Gastroesophageal sphincter (tissue), 4 donors: ENCODE measurements around the gene GIMAP8. TPM values are rescaled to one million over a fixed set of nuclear protein-coding genes. Genes with fewer than 3 reads are reported as not detected.

Experiments
- ATAC-seq: fragments of 150-250 bp; one replicate; pipeline ENCODE4 v1.9.1; 2016; ENCODE audit warnings: mild to moderate bottlenecking, moderate library complexity
- H3K27ac ChIP-seq, 4 donors: fragments of 200-600 bp; sonication (generic) in 3 of 4; 1 replicate in 3 of 4; 2 replicates in 1 of 4; pipeline ENCODE4 v1.5.1; 2016 to 2019
- H3K27me3 ChIP-seq: fragments of 200-600 bp; sonication (generic); one replicate; pipeline ENCODE4 v1.5.1; 2019
- H3K36me3 ChIP-seq, 2 donors: fragments of 200-600 bp; sonication (generic); one replicate each; pipeline ENCODE4 v1.5.1; 2019; ENCODE audit warnings: control low read depth in 1 of 2
- H3K4me1 ChIP-seq, 3 donors: fragments of 200-600 bp; sonication (generic); 1 replicate in 2 of 3; 2 replicates in 1 of 3; pipeline ENCODE4 v1.5.1; 2016 to 2019; ENCODE audit warnings: control low read depth in 2 of 3
- H3K4me3 ChIP-seq, 2 donors: fragments of 200-600 bp; sonication (generic); one replicate each; pipeline ENCODE4 v1.5.1; 2019; ENCODE audit warnings: mild to moderate bottlenecking in 1 of 2, moderate library complexity in 1 of 2
- H3K9me3 ChIP-seq, 3 donors: fragments of 200-600 bp; sonication (generic); one replicate each; pipeline ENCODE4 v1.5.1; 2017 to 2019; ENCODE audit warnings: control low read depth in 2 of 3
- CTCF ChIP-seq, 4 experiments: fragments of 200-600 bp in 2 of 4; fragments of 450-650 bp in 2 of 4; sonication (generic) in 1 of 4; IDR thresholded peaks; one replicate each; pipeline ENCODE4 v1.5.1; 2017 to 2019; ENCODE audit warnings: antibody characterized with exemption in 4 of 4, mild to moderate bottlenecking in 2 of 4, moderate library complexity in 2 of 4
- EP300 ChIP-seq: sonication (generic); formaldehyde crosslinking; IDR thresholded peaks from one replicate; pipeline ENCODE4 v1.6.1; 2017; ENCODE audit warnings: antibody characterized with exemption, mild to moderate bottlenecking
- POLR2A ChIP-seq, 2 donors: fragments of 450-650 bp; IDR thresholded peaks; one replicate each; pipeline ENCODE4 v1.6.1; 2017; ENCODE audit warnings: antibody characterized with exemption in 2 of 2, mild to moderate bottlenecking in 2 of 2, moderate library complexity in 1 of 2
- POLR2AphosphoS5 ChIP-seq: sonication (generic); formaldehyde crosslinking; IDR thresholded peaks from one replicate; pipeline ENCODE4 v1.6.1; 2017; ENCODE audit warnings: antibody characterized with exemption
- WGBS, 2 donors: methylation state at CpG; one replicate each; pipeline ENCODE4 v1.1.5; 2018; ENCODE audit warnings: low coverage in 1 of 2; 5-methylcytosine and 5-hydroxymethylcytosine counted together
- total RNA-seq, 4 donors: library from RNA; depleted of rRNA; stranded (reverse); fragments of >200 nt; gene quantifications; one replicate each; pipeline ENCODE4 v1.1.0, GENCODE V29; 2016

GIMAP8 gene
- total RNA-seq, 4 donors from 2014 or later, result 6.1 to 19.1 (median 12.5) TPM

DNA sequence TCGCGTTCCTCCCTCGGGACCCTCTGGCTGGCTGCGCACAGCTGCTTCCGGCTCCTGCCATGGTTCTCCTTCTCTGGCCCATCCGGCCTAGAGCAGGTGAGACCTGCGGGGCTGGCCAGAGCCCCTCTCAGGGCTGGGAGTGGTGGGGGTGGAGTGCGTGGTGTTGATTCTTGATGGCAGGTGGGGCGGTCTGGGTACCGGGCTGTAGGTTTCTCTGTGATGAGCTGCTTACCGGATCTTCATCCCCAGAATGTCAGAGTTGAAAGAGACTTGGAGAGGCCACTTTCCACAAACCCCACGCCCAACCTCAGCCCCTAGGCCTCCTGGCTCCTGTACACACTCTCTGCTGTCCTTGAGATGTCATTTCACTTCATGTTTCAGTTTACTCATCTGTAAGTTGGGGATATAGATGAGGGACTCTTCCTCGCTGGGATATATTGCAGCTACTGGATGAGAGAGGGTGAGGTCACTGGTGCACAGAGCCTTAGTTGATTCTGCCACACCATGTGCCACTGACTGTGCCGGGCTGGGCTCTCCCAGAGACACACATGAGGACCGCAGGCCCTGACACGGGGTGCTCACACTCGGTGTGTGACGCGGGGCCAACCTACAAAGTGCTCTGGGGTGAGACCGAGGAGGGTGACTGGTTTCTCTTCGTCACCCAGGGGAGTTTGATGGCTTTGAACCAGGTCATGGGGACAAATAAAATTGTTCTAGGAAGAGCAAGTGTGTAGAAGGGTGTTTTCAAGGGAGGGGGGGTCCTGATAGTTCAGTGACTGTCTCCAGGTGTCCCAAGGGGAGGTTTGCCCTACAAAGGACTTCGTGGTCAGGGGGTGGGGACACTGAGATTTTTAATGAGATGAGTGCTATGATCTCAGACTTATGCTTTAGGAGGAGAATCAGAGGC is 41.8 kb upstream of the GIMAP8 start:
- ATAC-seq, result no peak
- no peak overlapping the region for H3K4me3 ChIP-seq
- H3K27ac ChIP-seq, result peak overlapping the region in 2 of 4 donors; percentile 10 to 31
- peaks cover 0 to 34% (median 16%) of the 10 kb centered on the region in 3 donors for H3K4me1 ChIP-seq
- WGBS, 2 donors, result 54 to 90% methylated on average over 2 to 3 of the region's 22 CpGs
- TF ChIP-seq POLR2A (IDR thresholded peaks at IDR 0.05), result no peak
- no peak for TF ChIP-seq POLR2AphosphoS5
- TF ChIP-seq EP300, result no peak
- no peak for TF ChIP-seq CTCF (IDR thresholded peaks at IDR 0.05)
- H3K36me3 ChIP-seq, result peaks cover 0 to 42% of the 10 kb centered on the region in 2 donors
- H3K9me3 ChIP-seq, result no peaks in the 10 kb centered on the region
- no peaks in the 10 kb centered on the region for H3K27me3 ChIP-seq

GRCh38 chr7:150409300-150410030 is 41.0 kb upstream of the GIMAP8 start:
- 72% methylated on average over 4 of the region's 10 CpGs; no CpG with 5 or more reads in 1 of the 2 donors for WGBS, 2 donors
- H3K27ac ChIP-seq, result peak overlapping the region in 1 of 4 donors; percentile 13
- peaks cover 0 to 42% of the 10 kb centered on the region in 2 donors for H3K36me3 ChIP-seq
- H3K27me3 ChIP-seq, result no peaks in the 10 kb centered on the region
- no peak for ATAC-seq
- no peak overlapping the region for H3K4me3 ChIP-seq
- no peak for TF ChIP-seq EP300
- H3K4me1 ChIP-seq, result peaks cover 0 to 26% (median 10%) of the 10 kb centered on the region in 3 donors
- H3K9me3 ChIP-seq, result no peaks in the 10 kb centered on the region

DNA sequence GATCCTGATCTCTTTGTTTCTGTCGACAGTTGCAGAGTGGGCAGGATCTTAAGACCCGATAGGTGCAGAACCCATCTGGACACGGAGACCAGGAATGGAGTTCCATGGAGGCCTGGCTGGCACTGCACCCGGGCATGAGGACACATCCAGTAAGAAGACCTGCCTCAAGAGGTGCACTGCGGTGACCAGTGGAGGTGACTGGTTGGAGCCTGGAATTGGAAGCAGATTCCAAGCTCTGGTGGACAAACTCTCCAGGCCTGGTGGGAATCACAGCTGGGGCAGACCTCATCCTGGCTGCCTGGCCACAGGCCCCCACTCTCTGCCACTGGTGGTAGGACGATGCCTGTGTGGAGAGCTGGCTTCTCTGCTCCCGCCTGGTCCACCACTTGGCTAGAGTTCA is 40.3 kb upstream of the GIMAP8 start:
- Histone ChIP-seq H3K9me3 (no peaks in the 10 kb centered on the region), H3K27ac (peak overlapping the region in 1 of 4 donors; percentile 51), H3K27me3 (no peaks in the 10 kb centered on the region), H3K4me1 (peaks cover 0 to 23% (median 10%) of the 10 kb centered on the region in 3 donors), H3K36me3 (peaks cover 0 to 42% of the 10 kb centered on the region in 2 donors), H3K4me3 (no peak overlapping the region)
- no peak for TF ChIP-seq POLR2A (IDR thresholded peaks at IDR 0.05)
- no peak for TF ChIP-seq CTCF (IDR thresholded peaks at IDR 0.05)
- TF ChIP-seq POLR2AphosphoS5, result no peak
- TF ChIP-seq EP300, result no peak
- 85% methylated on average over 4 of the region's 7 CpGs; no CpG with 5 or more reads in 1 of the 2 donors for WGBS, 2 donors
- no peak for ATAC-seq

DNA sequence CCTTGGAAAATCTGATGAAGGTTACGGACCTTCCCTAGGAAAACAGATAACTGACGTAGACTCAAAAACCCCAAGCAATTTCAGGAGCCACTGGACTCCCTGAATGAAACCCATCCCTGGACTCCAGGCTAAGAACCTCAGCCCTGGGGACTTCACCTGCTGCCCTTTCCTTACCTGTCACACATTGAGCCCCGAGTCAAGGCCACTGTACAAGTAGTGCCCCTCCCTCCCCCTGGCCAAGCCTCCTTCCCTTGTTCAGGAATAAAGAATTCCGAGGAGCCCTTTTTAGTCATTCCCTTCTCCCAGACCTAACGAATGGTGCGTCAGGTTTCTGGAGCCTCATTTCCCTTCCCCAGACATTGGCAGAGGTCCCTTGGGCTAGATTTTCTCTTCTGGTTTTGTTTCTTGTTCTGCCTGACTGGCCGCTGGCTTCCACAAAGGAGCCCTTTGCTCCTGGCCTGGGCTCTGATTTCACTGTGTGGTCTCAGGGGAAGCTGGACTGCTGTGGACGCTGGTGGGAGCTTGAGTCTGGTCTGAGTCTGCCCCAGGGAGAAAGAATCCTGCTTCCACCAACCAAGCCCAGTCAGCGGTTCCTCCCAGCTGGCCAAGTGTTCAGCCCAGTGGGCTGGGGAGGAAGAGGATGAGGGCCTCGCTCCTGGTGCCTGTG is 39.6 kb upstream of the GIMAP8 start:
- Histone ChIP-seq H3K9me3 (no peaks in the 10 kb centered on the region), H3K27ac (peak overlapping the region in 2 of 4 donors; percentile 19 to 51), H3K4me3 (no peak overlapping the region), H3K36me3 (peaks cover 0 to 42% of the 10 kb centered on the region in 2 donors), H3K4me1 (peaks cover 0 to 21% (median 10%) of the 10 kb centered on the region in 3 donors), H3K27me3 (no peaks in the 10 kb centered on the region)
- ATAC-seq, result no peak
- 47 to 63% methylated on average over 4 to 5 of the region's 10 CpGs for WGBS, 2 donors
- TF ChIP-seq POLR2A (IDR thresholded peaks at IDR 0.05) (no peak), EP300 (no peak), POLR2AphosphoS5 (no peak), CTCF (IDR thresholded peaks at IDR 0.05) (no peak)

DNA sequence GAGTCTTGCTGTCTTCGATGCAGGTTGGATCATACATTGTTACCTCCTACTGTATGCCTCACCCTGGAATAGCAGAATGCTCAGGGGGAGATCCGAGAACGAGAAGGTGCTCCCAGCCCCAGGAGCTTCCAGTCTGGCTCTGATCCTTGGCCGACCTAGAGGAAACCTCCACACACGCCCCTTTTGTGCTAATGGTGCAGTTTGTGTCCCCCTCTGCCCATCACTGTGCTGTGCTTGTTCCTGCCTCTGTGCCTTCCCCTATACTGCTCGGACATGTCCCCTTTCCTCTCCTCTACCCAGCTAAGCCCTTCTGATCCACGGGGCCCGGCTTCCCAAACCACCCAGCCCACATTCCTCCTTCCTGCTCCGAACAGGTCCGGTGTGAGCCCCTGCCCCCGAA is 38.8 kb upstream of the GIMAP8 start:
- Histone ChIP-seq H3K27ac (no peak overlapping the region), H3K4me1 (peaks cover 0 to 13% (median 4%) of the 10 kb centered on the region in 3 donors), H3K9me3 (no peaks in the 10 kb centered on the region), H3K36me3 (peaks cover 0 to 42% of the 10 kb centered on the region in 2 donors), H3K4me3 (no peak overlapping the region), H3K27me3 (no peaks in the 10 kb centered on the region)
- WGBS, 2 donors, result 53 to 75% methylated on average over 2 to 3 of the region's 11 CpGs
- no peak for ATAC-seq
- TF ChIP-seq CTCF (IDR thresholded peaks at IDR 0.05) (no peak), POLR2AphosphoS5 (no peak), POLR2A (IDR thresholded peaks at IDR 0.05) (no peak), EP300 (no peak)
